ENCODE data around the gene SMYD5.

Gene SMYD5

GRCh38 chr2:73237168-73237567 lies 23.1 kb downstream of the SMYD5 start:
- Histone ChIP-seq H3K27me3 (no peaks in the 10 kb centered on the region), H4K20me1 (peaks cover 79% of the 10 kb centered on the region), H3K9me3 (no peaks in the 10 kb centered on the region), H3K9ac (no peak overlapping the region), H3K36me3 (peaks cover 68% of the 10 kb centered on the region), H3K4me2 (0 out of 2 replicates have a peak overlapping the region, but pooled peaks have one; percentile 37), H3K4me3 (no peak overlapping the region), H3K27ac (no peak overlapping the region), H3K4me1 (peaks cover 35% of the 10 kb centered on the region)
- TF ChIP-seq Cebpa-rat (IDR thresholded peaks at IDR 0.05): no peak

GRCh38 chr2:73238149-73238548 lies 24.1 kb downstream of the SMYD5 start:
- H3K4me3 ChIP-seq: no peak overlapping the region
- no peaks in the 10 kb centered on the region for H3K9me3 ChIP-seq
- TF ChIP-seq Cebpa-rat (IDR thresholded peaks at IDR 0.05): no peak
- peak overlapping the region; percentile 26; the same call in 1 of the 2 replicates for H3K9ac ChIP-seq
- H3K27ac ChIP-seq: no peak overlapping the region
- H3K27me3 ChIP-seq: no peaks in the 10 kb centered on the region
- peaks cover 89% of the 10 kb centered on the region for H4K20me1 ChIP-seq
- no peak overlapping the region for H3K4me2 ChIP-seq
- peaks cover 30% of the 10 kb centered on the region for H3K4me1 ChIP-seq
- peaks cover 78% of the 10 kb centered on the region for H3K36me3 ChIP-seq

GRCh38 chr2:73238976-73239375 lies 24.9 kb downstream of the SMYD5 start:
- H3K4me2 ChIP-seq: no peak overlapping the region
- H3K4me1 ChIP-seq: peaks cover 30% of the 10 kb centered on the region
- no peaks in the 10 kb centered on the region for H3K27me3 ChIP-seq
- no peak overlapping the region for H3K27ac ChIP-seq
- no peaks in the 10 kb centered on the region for H3K9me3 ChIP-seq
- TF ChIP-seq Cebpa-rat (IDR thresholded peaks at IDR 0.05): no peak
- H3K4me3 ChIP-seq: no peak overlapping the region
- H4K20me1 ChIP-seq: peaks cover 97% of the 10 kb centered on the region
- H3K9ac ChIP-seq: peak overlapping the region; percentile 26; the same call in 1 of the 2 replicates
- H3K36me3 ChIP-seq: peaks cover 86% of the 10 kb centered on the region

GRCh38 chr2:73239776-73240175 lies 25.7 kb downstream of the SMYD5 start:
- Histone ChIP-seq H3K4me1 (peaks cover 30% of the 10 kb centered on the region), H3K9ac (0 out of 2 replicates have a peak overlapping the region, but pooled peaks have one; percentile 26), H3K4me2 (no peak overlapping the region), H4K20me1 (peaks cover 100% of the 10 kb centered on the region), H3K4me3 (no peak overlapping the region), H3K27ac (no peak overlapping the region), H3K9me3 (no peaks in the 10 kb centered on the region), H3K36me3 (peaks cover 94% of the 10 kb centered on the region), H3K27me3 (no peaks in the 10 kb centered on the region)
- TF ChIP-seq Cebpa-rat (IDR thresholded peaks at IDR 0.05): no peak

- TF ChIP-seq Cebpa-rat (IDR thresholded peaks at IDR 0.05): no peak
- H3K9me3 ChIP-seq: no peaks in the 10 kb centered on the region
- peaks cover 100% of the 10 kb centered on the region for H4K20me1 ChIP-seq
- no peak overlapping the region for H3K27ac ChIP-seq
- no peak overlapping the region for H3K4me3 ChIP-seq
- peaks cover 2% of the 10 kb centered on the region; the same call in 1 of the 2 replicates for H3K4me1 ChIP-seq
- no peaks in the 10 kb centered on the region for H3K27me3 ChIP-seq
- H3K4me2 ChIP-seq: no peak overlapping the region
- no peak overlapping the region for H3K9ac ChIP-seq
- H3K36me3 ChIP-seq: peaks cover 100% of the 10 kb centered on the region
Measured at GRCh38 chr2:73243884-73244570, 30.0 kb downstream of the SMYD5 start.

- Histone ChIP-seq H3K4me3 (no peak overlapping the region), H3K27me3 (no peaks in the 10 kb centered on the region), H3K27ac (no peak overlapping the region), H3K9me3 (no peaks in the 10 kb centered on the region), H3K9ac (no peak overlapping the region), H4K20me1 (peaks cover 100% of the 10 kb centered on the region), H3K36me3 (peaks cover 100% of the 10 kb centered on the region), H3K4me2 (no peak overlapping the region), H3K4me1 (no peaks in the 10 kb centered on the region)
- no peak for TF ChIP-seq Cebpa-rat (IDR thresholded peaks at IDR 0.05)
Measured at GRCh38 chr2:73244580-73244979, 30.5 kb downstream of the SMYD5 start.

- peaks cover 100% of the 10 kb centered on the region for H3K36me3 ChIP-seq
- H3K4me2 ChIP-seq: no peak overlapping the region
- peaks cover 98% of the 10 kb centered on the region for H4K20me1 ChIP-seq
- no peaks in the 10 kb centered on the region for H3K9me3 ChIP-seq
- no peaks in the 10 kb centered on the region for H3K27me3 ChIP-seq
- H3K4me3 ChIP-seq: no peak overlapping the region
- H3K9ac ChIP-seq: no peak overlapping the region
- no peak for TF ChIP-seq Cebpa-rat (IDR thresholded peaks at IDR 0.05)
- H3K4me1 ChIP-seq: no peaks in the 10 kb centered on the region
- H3K27ac ChIP-seq: no peak overlapping the region
Measured at GRCh38 chr2:73246850-73247249, 32.8 kb downstream of the SMYD5 start.

GRCh38 chr2:73249636-73250035 lies 35.6 kb downstream of the SMYD5 start:
- peaks cover 1% of the 10 kb centered on the region; the same call in 1 of the 2 replicates for H3K4me1 ChIP-seq
- no peak overlapping the region for H3K27ac ChIP-seq
- H3K27me3 ChIP-seq: no peaks in the 10 kb centered on the region
- no peak overlapping the region for H3K9ac ChIP-seq
- H4K20me1 ChIP-seq: peaks cover 98% of the 10 kb centered on the region
- no peak overlapping the region for H3K4me2 ChIP-seq
- no peak overlapping the region for H3K4me3 ChIP-seq
- no peak for TF ChIP-seq Cebpa-rat (IDR thresholded peaks at IDR 0.05)
- H3K36me3 ChIP-seq: peaks cover 100% of the 10 kb centered on the region
- no peaks in the 10 kb centered on the region for H3K9me3 ChIP-seq

- Histone ChIP-seq H3K4me3 (no peak overlapping the region), H4K20me1 (peaks cover 98% of the 10 kb centered on the region), H3K9ac (no peak overlapping the region), H3K9me3 (no peaks in the 10 kb centered on the region), H3K27me3 (no peaks in the 10 kb centered on the region), H3K27ac (no peak overlapping the region), H3K4me2 (no peak overlapping the region), H3K36me3 (peaks cover 100% of the 10 kb centered on the region), H3K4me1 (peaks cover 11% of the 10 kb centered on the region)
- TF ChIP-seq Cebpa-rat (IDR thresholded peaks at IDR 0.05): no peak
Measured at GRCh38 chr2:73250872-73251846, 37.1 kb downstream of the SMYD5 start.
